Endothelial cell of umbilical vein (primary cell): Measurements from ENCODE around the gene NPM3. TPM values are rescaled to one million over a fixed set of nuclear protein-coding genes. Genes with fewer than 3 reads are reported as not detected.

Experiments
- BruUV-seq: library from RNA; stranded (reverse); fragments of 400-500 nt; replicated peaks from 2 replicates; lab custom pipeline; 2021; lab: Mats Ljungman, UMichigan
- CTCF ChIA-PET: fragments of 300-600, 350-600 bp; sonication (Branson Sonifier 250); formaldehyde crosslinking; loops from one replicate; lab custom pipeline; 2021; ENCODE audit warnings: antibody characterized with exemption, inconsistent platforms; lab: Charles Lee
- POLR2A ChIA-PET: fragments of 300-600, 350-600 bp; sonication (Branson Sonifier 250); formaldehyde crosslinking; loops from one replicate; lab custom pipeline; 2021; ENCODE audit warnings: antibody characterized with exemption, inconsistent platforms; lab: Charles Lee
- DNase-seq: peaks from one replicate; pipeline ENCODE4 v3.0.0-alpha.2; 2011; ENCODE audit warnings: low read depth, low spot score
- FAIRE-seq: peaks from 2 replicates; lab custom pipeline; 2011; peaks lifted over from hg19 to GRCh38; lab: Jason Lieb, UNC
- H2AFZ ChIP-seq: 2 replicates; pipeline ENCODE4 v1.6.0; 2012; ENCODE audit warnings: low read depth, low read length, control low read depth, inconsistent platforms
- H3K27ac ChIP-seq: 2 replicates; pipeline ENCODE4 v1.5.1; 2011; ENCODE audit warnings: low read depth, mild to moderate bottlenecking, control low read depth, low read length, moderate library complexity; ENCODE audit not compliant: insufficient read depth
- H3K27me3 ChIP-seq, 2 experiments: 2 replicates each; pipeline versions ENCODE4 v1.6.0 to v1.6.1; 2011; ENCODE audit warnings: low read length in 2 of 2, mixed read lengths in 1 of 2; ENCODE audit not compliant: control insufficient read depth in 2 of 2, insufficient read depth in 2 of 2
- H3K36me3 ChIP-seq, 2 experiments: 2 replicates in 1 of 2; 3 replicates in 1 of 2; pipeline ENCODE4 v1.5.1; 2011; ENCODE audit warnings: low read length in 2 of 2, mild to moderate bottlenecking in 1 of 2, moderate library complexity in 1 of 2; ENCODE audit not compliant: control insufficient read depth in 2 of 2, insufficient read depth in 2 of 2; ENCODE audit errors: extremely low read depth in 1 of 2
- H3K4me1 ChIP-seq: 3 replicates; pipeline ENCODE4 v1.5.1; 2011; ENCODE audit warnings: mild to moderate bottlenecking, low read length; ENCODE audit not compliant: control insufficient read depth, insufficient read depth; ENCODE audit errors: extremely low read depth
- H3K4me2 ChIP-seq: 2 replicates; pipeline ENCODE4 v1.6.1; 2011; ENCODE audit warnings: low read length, control low read depth, mixed read lengths; ENCODE audit not compliant: insufficient read depth
- H3K4me3 ChIP-seq, 3 experiments: fragments of 200-600 bp in 1 of 3; sonication (generic), shearing (Covaris generic) in 1 of 3; replicated peaks in 1 of 3; 2 replicates each; pipeline ENCODE4 v1.5.1; 2011 to 2016; ENCODE audit warnings: control low read depth in 3 of 3, low read length in 3 of 3, mild to moderate bottlenecking in 2 of 3, inconsistent platforms in 1 of 3, low read depth in 1 of 3, moderate library complexity in 1 of 3; ENCODE audit not compliant: insufficient read depth in 1 of 3
- H3K79me2 ChIP-seq: 2 replicates; pipeline ENCODE4 v1.6.0; 2012; ENCODE audit warnings: low read length, inconsistent platforms; ENCODE audit not compliant: control insufficient read depth, insufficient read depth
- H3K9ac ChIP-seq: replicated peaks from 2 replicates; pipeline ENCODE3; 2011; ENCODE audit warnings: low read length, control low read depth; ENCODE audit not compliant: insufficient read depth; ENCODE audit errors: extremely low read depth
- H3K9me1 ChIP-seq: replicated peaks from 3 replicates; pipeline ENCODE4 v1.6.0; 2011; ENCODE audit warnings: mild to moderate bottlenecking, low read length; ENCODE audit not compliant: control insufficient read depth, insufficient read depth; ENCODE audit errors: extremely low read depth
- H3K9me3 ChIP-seq: replicated peaks from 2 replicates; pipeline ENCODE4 v1.5.1; 2012; ENCODE audit warnings: low read length, inconsistent platforms; ENCODE audit not compliant: control insufficient read depth, insufficient read depth
- H4K20me1 ChIP-seq: replicated peaks from 2 replicates; pipeline ENCODE3; 2011; ENCODE audit warnings: mild to moderate bottlenecking, low read length; ENCODE audit not compliant: control insufficient read depth, insufficient read depth; ENCODE audit errors: extremely low read depth
- EZH2 ChIP-seq: IDR thresholded peaks from 2 replicates; pipeline ENCODE4 v1.6.1; 2012; ENCODE audit warnings: borderline replicate concordance, low read depth, mild to moderate bottlenecking, moderate library complexity, low read length, inconsistent platforms; ENCODE audit not compliant: severe bottlenecking
- FOS ChIP-seq: IDR thresholded peaks from 2 replicates; pipeline ENCODE4 v1.6.1; 2011; ENCODE audit warnings: mild to moderate bottlenecking, low read length, moderate library complexity, borderline replicate concordance; ENCODE audit not compliant: insufficient read depth
- GATA2 ChIP-seq: IDR thresholded peaks from 2 replicates; pipeline ENCODE4 v1.7.0; 2011; ENCODE audit warnings: low read depth, mild to moderate bottlenecking, moderate library complexity, mixed read lengths, low read length; ENCODE audit not compliant: insufficient read length, insufficient read depth
- JUN ChIP-seq: IDR thresholded peaks from 2 replicates; pipeline ENCODE4 v1.6.1; 2011; ENCODE audit warnings: borderline replicate concordance, low read depth; ENCODE audit not compliant: insufficient read length, insufficient read depth
- MYC ChIP-seq: IDR thresholded peaks from one replicate; pipeline ENCODE4 v1.6.1; 2011; ENCODE audit warnings: mild to moderate bottlenecking, low read depth, low read length
- POLR2A ChIP-seq: IDR thresholded peaks from 2 replicates; pipeline ENCODE4 v1.6.1; 2012; ENCODE audit warnings: low read depth, mild to moderate bottlenecking, control low read depth, low read length
- POLR2AphosphoS5 ChIP-seq: IDR thresholded peaks from 2 replicates; pipeline ENCODE4 v1.6.1; 2012; ENCODE audit warnings: low read depth, mild to moderate bottlenecking, control low read depth, low read length, moderate library complexity; ENCODE audit not compliant: insufficient read depth
- dilution Hi-C: fragments of 300-500 bp; cut with MboI; formaldehyde crosslinking; loops from one replicate; pipeline ENCODE4 v1.15.0; 2019; ENCODE audit warnings: low sequenced_read_pairs; ENCODE audit not compliant: extremely low pct_ligation_motif_present
- intact Hi-C: fragments of 100-400 bp; cut with micrococcal nuclease; formaldehyde crosslinking; loops from one replicate; pipeline ENCODE4 v1.10.0; 2022
- polyA plus RNA-seq, 4 experiments: library from polyadenylated mRNA; depleted of rRNA in 3 of 4; stranded (reverse) in 3 of 4; unstranded in 1 of 4; fragments of >200 nt; gene quantifications; 2 replicates each; pipeline versions ENCODE4 v1.2.1 to v1.2.3, GENCODE V29; 2011 to 2012; ENCODE audit warnings: missing spikeins in 1 of 4
- total RNA-seq: library from RNA; stranded (reverse); gene quantifications from 2 replicates; pipeline ENCODE4 v1.2.3, GENCODE V29; 2021
- TF ChIP-seq, protein P1 (sequence below), 2 donors: IDR thresholded peaks; 1 replicate in 1 of 2; 2 replicates in 1 of 2; pipeline ENCODE4 v1.5.1; 2011; ENCODE audit warnings: low read length in 2 of 2, mild to moderate bottlenecking in 2 of 2, moderate library complexity in 2 of 2, control low read depth in 1 of 2, inconsistent platforms in 1 of 2, low read depth in 1 of 2; ENCODE audit not compliant: insufficient read depth in 1 of 2; ENCODE audit errors: extremely low read depth in 1 of 2
- TF ChIP-seq, protein P2 (sequence below): IDR thresholded peaks from 2 replicates; pipeline ENCODE4 v1.6.1; 2011; ENCODE audit not compliant: insufficient read depth, insufficient read length

NPM3 gene
- total and polyA plus RNA-seq, 2 donors (not counting 3 experiments of a cell fraction or from before 2014, with no cell fraction given), result 55.4 to 71.3 TPM

DNA sequence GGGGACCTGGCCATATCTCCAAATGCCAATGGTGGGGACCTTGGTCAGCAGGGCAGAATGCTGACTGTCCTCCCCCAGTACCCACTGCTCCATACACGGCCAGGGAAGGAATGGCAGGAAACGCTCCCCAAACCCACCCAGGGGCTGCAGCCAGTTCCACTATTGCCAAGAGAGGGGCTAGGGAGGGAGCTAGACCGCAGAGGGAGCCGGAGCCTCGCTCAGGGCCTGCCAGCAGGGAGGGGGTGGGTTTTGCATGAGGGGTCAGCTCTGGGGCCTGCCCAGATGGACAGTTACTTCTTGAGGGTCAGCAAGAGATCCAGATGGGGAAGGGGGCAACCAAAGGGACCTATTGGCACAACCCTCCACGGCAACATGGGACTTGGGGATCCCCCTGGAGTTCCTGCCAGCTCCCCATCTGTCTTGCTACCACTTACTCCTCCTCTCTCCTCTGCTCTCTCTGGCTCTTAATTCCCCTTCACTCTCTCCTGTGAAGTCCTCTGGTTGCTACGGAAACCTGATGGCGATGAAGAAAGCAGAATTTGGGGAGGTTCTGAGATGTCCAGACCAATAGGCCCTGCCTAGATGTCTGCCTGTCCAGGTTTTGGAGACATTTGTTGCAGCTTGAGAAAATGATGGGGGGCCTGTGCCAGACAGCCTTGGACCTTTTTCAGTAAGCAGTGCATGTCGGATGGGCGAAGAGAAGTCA lies 20.0 kb downstream of the NPM3 start:
- Histone ChIP-seq H3K27me3 (peaks cover 31 to 39% of the 10 kb centered on the region in 2 experiments), H3K9me3 (no peaks in the 10 kb centered on the region), H4K20me1 (no peaks in the 10 kb centered on the region), H3K9ac (no peak overlapping the region), H3K4me2 (no peak overlapping the region), H3K36me3 (no peaks in the 10 kb centered on the region), H2AFZ (no peak overlapping the region), H3K4me1 (no peaks in the 10 kb centered on the region), H3K27ac (no peak overlapping the region), H3K79me2 (no peaks in the 10 kb centered on the region), H3K9me1 (no peaks in the 10 kb centered on the region), H3K4me3 (no peak overlapping the region)
- CTCF ChIA-PET, result interaction anchor here (0.7 to 1.4 kb wide), 2 partner anchors 10 to 18 kb away, joined by 4 read pairs; no protein-coding TSS in a partner anchor
- dilution Hi-C loops, result no loop called here
- POLR2A ChIA-PET, result no interaction called here
- TF ChIP-seq POLR2AphosphoS5 (no peak), FOS (no peak), MYC (no peak), JUN (no peak), EZH2 (no peak), POLR2A (no peak), GATA2 (no peak)
- TF ChIP-seq, protein P1, sequence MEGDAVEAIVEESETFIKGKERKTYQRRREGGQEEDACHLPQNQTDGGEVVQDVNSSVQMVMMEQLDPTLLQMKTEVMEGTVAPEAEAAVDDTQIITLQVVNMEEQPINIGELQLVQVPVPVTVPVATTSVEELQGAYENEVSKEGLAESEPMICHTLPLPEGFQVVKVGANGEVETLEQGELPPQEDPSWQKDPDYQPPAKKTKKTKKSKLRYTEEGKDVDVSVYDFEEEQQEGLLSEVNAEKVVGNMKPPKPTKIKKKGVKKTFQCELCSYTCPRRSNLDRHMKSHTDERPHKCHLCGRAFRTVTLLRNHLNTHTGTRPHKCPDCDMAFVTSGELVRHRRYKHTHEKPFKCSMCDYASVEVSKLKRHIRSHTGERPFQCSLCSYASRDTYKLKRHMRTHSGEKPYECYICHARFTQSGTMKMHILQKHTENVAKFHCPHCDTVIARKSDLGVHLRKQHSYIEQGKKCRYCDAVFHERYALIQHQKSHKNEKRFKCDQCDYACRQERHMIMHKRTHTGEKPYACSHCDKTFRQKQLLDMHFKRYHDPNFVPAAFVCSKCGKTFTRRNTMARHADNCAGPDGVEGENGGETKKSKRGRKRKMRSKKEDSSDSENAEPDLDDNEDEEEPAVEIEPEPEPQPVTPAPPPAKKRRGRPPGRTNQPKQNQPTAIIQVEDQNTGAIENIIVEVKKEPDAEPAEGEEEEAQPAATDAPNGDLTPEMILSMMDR (IDR thresholded peaks at IDR 0.05; ENCODE audit: extremely low read depth in 1 of 2, insufficient read depth in 1 of 2, low read depth in 1 of 2, low read length in 2 of 2), result no peak
- TF ChIP-seq, protein P2, sequence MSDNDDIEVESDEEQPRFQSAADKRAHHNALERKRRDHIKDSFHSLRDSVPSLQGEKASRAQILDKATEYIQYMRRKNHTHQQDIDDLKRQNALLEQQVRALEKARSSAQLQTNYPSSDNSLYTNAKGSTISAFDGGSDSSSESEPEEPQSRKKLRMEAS, result no peak
- DNase-seq (no peak), FAIRE-seq (no peak)
- intact Hi-C loops, result no loop called here
- no TSS peak for BruUV-seq
